Osteocyte (in vitro differentiated cells): ENCODE measurements around the gene CD81. TPM values are rescaled to one million over a fixed set of nuclear protein-coding genes. Genes with fewer than 3 reads are reported as not detected.

Experiments used
- DNase-seq: peaks from one replicate; pipeline ENCODE4 v3.0.0; 2021; ENCODE audit warnings: mixed read lengths; ENCODE audit not compliant: unreplicated experiment; ENCODE audit errors: extremely low spot score
- H3K27ac Mint-ChIP-seq: one replicate; pipeline ENCODE4 v1.8.0; 2021; ENCODE audit warnings: mild to moderate bottlenecking, mixed read lengths; ENCODE audit not compliant: unreplicated experiment
- H3K27me3 Mint-ChIP-seq: one replicate; pipeline ENCODE4 v1.8.0; 2021; ENCODE audit warnings: mixed read lengths; ENCODE audit not compliant: unreplicated experiment
- H3K36me3 Mint-ChIP-seq: one replicate; pipeline ENCODE4 v1.8.0; 2021; ENCODE audit warnings: mixed read lengths; ENCODE audit not compliant: unreplicated experiment
- H3K4me1 Mint-ChIP-seq: one replicate; pipeline ENCODE4 v1.8.0; 2021; ENCODE audit warnings: mixed read lengths; ENCODE audit not compliant: unreplicated experiment
- H3K4me3 Mint-ChIP-seq: one replicate; pipeline ENCODE4 v1.8.0; 2021; ENCODE audit warnings: mild to moderate bottlenecking, moderate library complexity, mixed read lengths; ENCODE audit not compliant: unreplicated experiment
- H3K9me3 Mint-ChIP-seq: one replicate; pipeline ENCODE4 v1.8.0; 2021; ENCODE audit warnings: mixed read lengths; ENCODE audit not compliant: unreplicated experiment
- CTCF ChIP-seq: fragments of 200-600 bp; sonication (generic); IDR thresholded peaks from 2 replicates; pipeline ENCODE4 v1.5.0; 2021; ENCODE audit warnings: antibody characterized with exemption, mild to moderate bottlenecking, moderate library complexity
- total RNA-seq: library from RNA; stranded (reverse); gene quantifications from 2 replicates; pipeline ENCODE4 v1.2.1, GENCODE V29; 2021

CD81 gene
- total RNA-seq, 1 donor from 2014 or later: 652 TPM

DNA sequence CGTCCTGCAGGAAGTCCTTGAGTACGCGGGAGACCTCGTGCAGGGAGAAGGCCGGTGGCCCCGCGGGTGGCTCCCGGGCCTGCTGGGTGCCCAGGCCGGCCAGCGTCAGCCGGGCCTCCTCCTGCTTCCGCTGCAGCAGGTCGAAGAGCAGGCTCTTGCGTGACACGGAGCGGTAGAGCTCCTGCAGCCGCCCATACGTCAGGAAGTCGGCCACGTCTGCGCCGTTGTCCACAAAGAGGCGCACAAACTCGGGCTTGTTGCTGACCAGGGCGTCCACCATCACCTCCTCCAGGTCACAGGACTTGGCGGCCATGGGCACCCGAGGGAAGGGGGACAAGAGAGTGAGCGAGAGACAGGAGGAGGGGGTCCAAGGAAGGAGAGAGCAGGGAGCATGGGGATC is 38.1 kb downstream of the CD81 start:
- no peak for TF ChIP-seq CTCF
- Mint-ChIP-seq H3K27ac (no peak overlapping the region), H3K4me3 (no peak overlapping the region), H3K9me3 (no peaks in the 10 kb centered on the region), H3K4me1 (peaks cover 2% of the 10 kb centered on the region), H3K27me3 (no peaks in the 10 kb centered on the region), H3K36me3 (no peaks in the 10 kb centered on the region)
- no peak for DNase-seq

GRCh38 chr11:2415601-2416380 is 38.7 kb downstream of the CD81 start:
- Mint-ChIP-seq H3K4me3 (no peak overlapping the region), H3K9me3 (no peaks in the 10 kb centered on the region), H3K36me3 (no peaks in the 10 kb centered on the region), H3K4me1 (peaks cover 2% of the 10 kb centered on the region), H3K27ac (no peak overlapping the region), H3K27me3 (no peaks in the 10 kb centered on the region)
- no peak for DNase-seq
- TF ChIP-seq CTCF: no peak

DNA sequence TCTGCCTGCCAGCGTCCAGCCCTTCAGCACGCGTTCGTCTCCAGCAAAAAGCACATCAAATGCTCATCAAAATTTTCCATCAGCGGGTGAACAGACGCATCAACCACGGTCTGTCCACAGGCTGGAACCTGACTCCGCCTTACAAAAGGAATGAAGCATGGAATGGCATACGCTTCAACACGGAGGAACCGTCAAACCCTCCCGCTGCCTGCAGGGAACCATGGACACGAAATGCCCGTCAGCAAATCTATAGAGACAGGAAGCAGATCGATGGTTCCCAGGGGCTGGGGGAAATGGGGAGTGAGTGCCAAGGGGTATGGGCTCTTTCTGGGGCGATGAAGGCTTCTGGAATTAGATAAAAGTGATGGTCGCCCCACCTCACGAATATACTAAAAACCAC is 39.7 kb downstream of the CD81 start:
- no peak for TF ChIP-seq CTCF
- Mint-ChIP-seq H3K36me3 (no peaks in the 10 kb centered on the region), H3K27me3 (no peaks in the 10 kb centered on the region), H3K4me1 (peaks cover 2% of the 10 kb centered on the region), H3K4me3 (no peak overlapping the region), H3K27ac (no peak overlapping the region), H3K9me3 (no peaks in the 10 kb centered on the region)
- no peak for DNase-seq

DNA sequence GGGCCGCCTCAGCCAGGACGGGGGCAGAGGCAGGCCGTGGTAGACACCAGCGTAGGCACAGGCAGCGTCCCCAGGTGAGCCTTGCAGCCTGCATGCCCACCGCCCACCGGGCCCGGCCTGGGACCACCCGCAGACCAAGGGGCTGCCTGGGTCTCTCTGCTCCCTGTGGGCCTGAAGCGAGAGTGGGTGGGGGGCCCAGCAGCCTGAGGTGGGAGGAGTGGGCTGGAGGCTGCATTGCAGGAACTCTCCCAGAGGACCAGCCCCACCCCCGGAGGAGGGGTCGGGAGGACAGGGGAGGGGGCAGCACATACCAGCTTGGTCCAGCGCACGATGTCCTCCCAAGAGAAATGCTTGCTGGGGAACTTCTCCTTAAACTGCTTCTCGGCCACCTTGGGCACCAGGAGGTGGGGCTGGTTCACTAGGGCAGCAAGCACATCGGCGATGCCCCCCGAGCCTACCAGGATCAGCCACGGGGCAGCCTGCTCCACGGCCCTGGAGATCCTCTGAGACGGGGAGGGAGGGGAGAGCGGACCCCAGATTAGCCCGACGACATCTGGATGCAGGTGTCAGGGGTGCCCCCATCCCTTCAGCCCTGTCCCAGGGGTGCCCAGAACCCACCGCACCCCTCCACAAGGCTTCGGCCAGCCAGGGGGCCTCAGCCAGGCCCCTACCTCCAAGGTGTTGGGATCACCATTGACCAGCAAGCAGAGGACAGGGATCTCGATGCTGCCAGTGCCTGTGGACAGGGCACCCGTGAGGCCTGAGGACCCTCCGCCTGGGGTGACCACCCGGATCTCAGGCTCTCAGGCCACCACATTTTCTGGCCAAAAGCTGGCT is 41.0 kb downstream of the CD81 start:
- TF ChIP-seq CTCF: no peak
- Mint-ChIP-seq H3K27ac (no peak overlapping the region), H3K4me3 (no peak overlapping the region), H3K9me3 (no peaks in the 10 kb centered on the region), H3K36me3 (no peaks in the 10 kb centered on the region), H3K27me3 (no peaks in the 10 kb centered on the region), H3K4me1 (peaks cover 2% of the 10 kb centered on the region)
- DNase-seq: no peak

GRCh38 chr11:2418693-2419360 is 41.7 kb downstream of the CD81 start:
- peaks cover 2% of the 10 kb centered on the region for H3K4me1 Mint-ChIP-seq
- H3K27ac Mint-ChIP-seq: no peak overlapping the region
- TF ChIP-seq CTCF: no peak
- H3K36me3 Mint-ChIP-seq: no peaks in the 10 kb centered on the region
- no peak overlapping the region for H3K4me3 Mint-ChIP-seq
- H3K9me3 Mint-ChIP-seq: no peaks in the 10 kb centered on the region
- no peaks in the 10 kb centered on the region for H3K27me3 Mint-ChIP-seq
- DNase-seq: no peak
